ENCODE measurements around the gene SRP9. TPM values are rescaled to one million over a fixed set of nuclear protein-coding genes. Genes with fewer than 3 reads are reported as not detected.
"Not testable (repeated sequence)": the region's sequence is repeated elsewhere in the genome, so short reads cannot be mapped to it uniquely, and the experiment has no call there.

Gene SRP9
- total RNA-seq, 1 experiment from 2014 or later, result 386 TPM

GRCh38 chr1:225808136-225808535 lies 30.5 kb downstream of the SRP9 start:
- in situ Hi-C loops (cut with HindIII; ENCODE audit: low pct_unique_long_range_greater_than_20kb, low sequenced_read_pairs), result no loop called here
- DNase-seq (ENCODE audit: low read depth), result no peak

GRCh38 chr1:225809842-225810578 lies 32.4 kb downstream of the SRP9 start, which contains the start of gene EPHX1:
EPHX1 (plus strand) TSS chr1:225810124; CDS start chr1:225828730, 18,606 bp downstream.
- DNase-seq (ENCODE audit: low read depth), result peak; percentile 85
- in situ Hi-C loops (cut with HindIII; ENCODE audit: low pct_unique_long_range_greater_than_20kb, low sequenced_read_pairs), result no loop called here

- DNase-seq (ENCODE audit: low read depth), result peak; percentile 47
- in situ Hi-C loops (cut with HindIII; ENCODE audit: low pct_unique_long_range_greater_than_20kb, low sequenced_read_pairs), result not testable (repeated sequence)
Observed at GRCh38 chr1:225810579-225811538, 33.2 kb downstream of the SRP9 start.

GRCh38 chr1:225811622-225812487 lies 34.2 kb downstream of the SRP9 start:
- DNase-seq (ENCODE audit: low read depth), result peak; percentile 53
- in situ Hi-C loops (cut with HindIII; ENCODE audit: low pct_unique_long_range_greater_than_20kb, low sequenced_read_pairs), result no loop called here

DNA sequence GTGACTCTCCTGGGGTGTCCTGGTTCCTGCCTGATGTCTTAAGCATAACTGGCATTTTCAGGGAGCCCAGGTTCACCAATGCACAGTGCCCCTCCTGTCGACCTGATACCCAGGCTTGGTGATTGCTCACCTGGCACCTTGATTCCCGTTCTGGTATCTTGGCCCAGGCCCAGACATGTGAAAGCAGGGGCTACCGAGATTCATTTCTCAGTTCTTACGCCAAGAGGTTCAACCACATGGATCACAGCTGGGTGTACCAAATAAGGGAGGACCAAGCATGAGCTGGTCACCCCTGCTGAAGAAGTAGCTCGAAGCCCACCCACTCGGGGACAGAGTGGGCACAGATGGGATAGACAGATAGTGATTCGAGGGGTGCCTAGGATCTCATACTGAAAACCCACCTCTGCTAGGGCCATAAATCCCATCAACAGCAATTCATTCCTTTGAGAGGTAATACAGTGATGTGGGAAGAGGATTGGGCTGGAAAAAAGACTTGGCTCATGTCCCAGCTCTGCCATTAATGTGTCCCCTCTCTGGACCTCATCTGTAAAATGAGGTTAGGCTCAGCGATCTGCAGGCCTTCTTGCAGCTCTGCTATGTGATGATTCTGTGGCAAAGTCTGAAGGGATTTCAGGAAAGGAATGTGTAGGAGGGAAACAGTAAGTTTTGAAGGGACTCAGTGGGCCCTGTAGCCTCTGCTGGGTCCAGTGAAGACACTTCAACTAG lies 35.0 kb downstream of the SRP9 start:
- in situ Hi-C loops (cut with HindIII; ENCODE audit: low pct_unique_long_range_greater_than_20kb, low sequenced_read_pairs), result no loop called here
- DNase-seq (ENCODE audit: low read depth), result no peak

GRCh38 chr1:225813214-225813964 lies 35.8 kb downstream of the SRP9 start:
- in situ Hi-C loops (cut with HindIII; ENCODE audit: low pct_unique_long_range_greater_than_20kb, low sequenced_read_pairs), result no loop called here
- peak; percentile 91 for DNase-seq (ENCODE audit: low read depth)

DNA sequence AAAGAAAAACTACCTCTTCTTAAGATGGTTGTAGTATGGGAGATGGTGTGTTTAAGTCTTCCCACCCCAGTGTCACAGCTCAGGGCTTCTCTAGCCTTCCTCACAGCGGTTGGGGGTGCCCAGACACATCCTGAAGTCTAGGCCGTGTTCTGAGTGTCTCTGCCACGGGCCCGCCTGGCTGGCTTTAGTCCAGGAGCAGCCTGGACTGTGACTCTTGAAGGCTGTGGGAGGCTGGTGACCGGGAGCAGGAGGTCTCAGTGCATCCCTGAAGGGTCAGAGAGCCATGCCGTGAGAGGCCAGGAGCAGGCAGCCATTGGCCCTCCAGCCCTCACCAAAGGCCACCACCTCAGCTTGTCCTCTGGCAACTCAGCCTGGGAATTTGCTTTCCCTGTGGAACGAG lies 36.8 kb downstream of the SRP9 start:
- in situ Hi-C loops (cut with HindIII; ENCODE audit: low pct_unique_long_range_greater_than_20kb, low sequenced_read_pairs), result no loop called here
- DNase-seq (ENCODE audit: low read depth), result no peak

DNA sequence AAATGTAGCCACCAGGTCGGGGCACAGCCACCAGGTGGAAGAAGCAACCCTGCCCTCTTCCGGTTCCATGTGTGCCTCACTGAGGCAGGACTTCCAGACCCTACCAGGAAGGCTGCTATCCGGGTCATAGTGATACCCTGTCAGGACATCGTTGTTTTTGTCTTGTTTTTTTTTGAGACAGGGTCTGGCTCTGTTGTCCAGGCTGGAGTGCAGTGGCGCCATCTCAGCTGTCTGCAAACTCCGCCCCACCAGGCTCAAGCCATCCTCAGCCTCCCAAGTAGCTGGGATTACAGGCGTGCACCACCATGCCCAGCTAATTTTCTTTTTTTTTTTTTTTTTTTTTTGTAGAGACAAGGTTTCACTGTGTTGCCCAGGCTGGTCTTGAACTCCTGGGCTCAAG lies 37.5 kb downstream of the SRP9 start:
- in situ Hi-C loops (cut with HindIII; ENCODE audit: low pct_unique_long_range_greater_than_20kb, low sequenced_read_pairs); DNase-seq (ENCODE audit: low read depth): not testable (repeated sequence)

GRCh38 chr1:225815526-225816178 lies 38.0 kb downstream of the SRP9 start:
- in situ Hi-C loops (cut with HindIII; ENCODE audit: low pct_unique_long_range_greater_than_20kb, low sequenced_read_pairs), result no loop called here
- no peak for DNase-seq (ENCODE audit: low read depth)

- in situ Hi-C loops (cut with HindIII; ENCODE audit: low pct_unique_long_range_greater_than_20kb, low sequenced_read_pairs), result no loop called here
- DNase-seq (ENCODE audit: low read depth), result no peak
Observed at GRCh38 chr1:225816643-225817538, 39.3 kb downstream of the SRP9 start.

GRCh38 chr1:225817611-225818061 lies 40.0 kb downstream of the SRP9 start:
- DNase-seq (ENCODE audit: low read depth), result peak; percentile 91
- in situ Hi-C loops (cut with HindIII; ENCODE audit: low pct_unique_long_range_greater_than_20kb, low sequenced_read_pairs), result no loop called here

DNA sequence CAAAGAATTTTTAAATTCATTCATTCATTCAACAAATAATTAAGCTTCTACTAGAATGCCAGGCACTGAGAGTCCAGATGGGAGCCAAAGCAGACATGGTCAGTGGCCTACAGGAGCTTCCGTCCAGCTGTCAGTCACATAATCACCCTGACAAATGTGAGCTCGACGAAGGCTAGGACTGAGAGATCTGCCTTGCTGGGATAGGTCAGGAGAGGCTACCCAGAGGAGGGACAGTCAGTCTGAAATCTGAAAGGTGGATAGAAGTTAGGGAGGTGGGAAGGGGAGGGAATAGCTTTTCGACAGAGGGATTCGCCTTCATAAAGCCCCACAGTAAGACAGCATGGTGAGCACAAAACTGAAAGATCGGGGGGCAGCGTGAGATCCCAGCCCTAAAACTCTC lies 40.6 kb downstream of the SRP9 start:
- peak; percentile 10 for DNase-seq (ENCODE audit: low read depth)
- in situ Hi-C loops (cut with HindIII; ENCODE audit: low pct_unique_long_range_greater_than_20kb, low sequenced_read_pairs), result no loop called here

- DNase-seq (ENCODE audit: low read depth), result no peak
- in situ Hi-C loops (cut with HindIII; ENCODE audit: low pct_unique_long_range_greater_than_20kb, low sequenced_read_pairs), result no loop called here
Observed at GRCh38 chr1:225819346-225820192, 41.9 kb downstream of the SRP9 start.

- in situ Hi-C loops (cut with HindIII; ENCODE audit: low pct_unique_long_range_greater_than_20kb, low sequenced_read_pairs), result no loop called here
- DNase-seq (ENCODE audit: low read depth), result no peak
Observed at GRCh38 chr1:225820522-225821120, 43.0 kb downstream of the SRP9 start.
